Neutrophil (primary cell): ENCODE measurements around the gene FYN.

Experiments
- H3K27ac ChIP-seq: fragments of 200-600 bp; sonication (generic); 2 replicates; pipeline ENCODE4 v1.5.1; 2016; ENCODE audit warnings: mild to moderate bottlenecking, moderate library complexity
- H3K27me3 ChIP-seq: fragments of 200-600 bp; sonication (generic); 2 replicates; pipeline ENCODE4 v1.6.0; 2016; ENCODE audit warnings: mild to moderate bottlenecking
- H3K36me3 ChIP-seq: fragments of 200-600 bp; sonication (generic); 2 replicates; pipeline ENCODE4 v1.5.1; 2017
- H3K4me1 ChIP-seq, 2 experiments: fragments of 200-600 bp in 1 of 2; sonication (generic) in 1 of 2; 1 replicate in 1 of 2; 2 replicates in 1 of 2; pipeline versions ENCODE4 v1.5.1 to v1.6.1; 2013 to 2016; ENCODE audit warnings: low read depth in 1 of 2, low read length in 1 of 2, mild to moderate bottlenecking in 1 of 2, moderate library complexity in 1 of 2; ENCODE audit not compliant: control insufficient read depth in 1 of 2, insufficient read depth in 1 of 2
- H3K4me3 ChIP-seq, 2 experiments: fragments of 200-600 bp in 1 of 2; sonication (generic) in 1 of 2; 1 replicate in 1 of 2; 2 replicates in 1 of 2; pipeline ENCODE4 v1.5.1; 2013 to 2016; ENCODE audit warnings: low read depth in 1 of 2, low read length in 1 of 2, mild to moderate bottlenecking in 1 of 2, moderate library complexity in 1 of 2
- H3K9me3 ChIP-seq: fragments of 200-600 bp; sonication (generic); 2 replicates; pipeline ENCODE4 v1.5.1; 2016
- CTCF ChIP-seq: fragments of 200-600 bp; sonication (generic); IDR thresholded peaks from 2 replicates; pipeline ENCODE4 v1.5.1; 2016; ENCODE audit warnings: antibody characterized with exemption

Gene FYN

GRCh38 chr6:111803804-111804203 is 69.4 kb downstream of the FYN start:
- H3K4me3 ChIP-seq: no peak overlapping the region
- no peaks in the 10 kb centered on the region for H3K4me1 ChIP-seq
- TF ChIP-seq CTCF: no peak
- no peak overlapping the region for H3K27ac ChIP-seq
- H3K27me3 ChIP-seq: no peaks in the 10 kb centered on the region
- H3K36me3 ChIP-seq: no peaks in the 10 kb centered on the region
- no peaks in the 10 kb centered on the region for H3K9me3 ChIP-seq

- Histone ChIP-seq H3K27me3 (no peaks in the 10 kb centered on the region), H3K4me1 (no peaks in the 10 kb centered on the region), H3K9me3 (no peaks in the 10 kb centered on the region), H3K27ac (no peak overlapping the region), H3K36me3 (no peaks in the 10 kb centered on the region), H3K4me3 (no peak overlapping the region)
- no peak for TF ChIP-seq CTCF
Observed at GRCh38 chr6:111803371-111803770, 69.9 kb downstream of the FYN start.

GRCh38 chr6:111802720-111803330 is 70.4 kb downstream of the FYN start:
- no peaks in the 10 kb centered on the region for H3K4me1 ChIP-seq
- no peaks in the 10 kb centered on the region for H3K9me3 ChIP-seq
- H3K27ac ChIP-seq: no peak overlapping the region
- H3K4me3 ChIP-seq: no peak overlapping the region
- TF ChIP-seq CTCF: no peak
- no peaks in the 10 kb centered on the region for H3K27me3 ChIP-seq
- no peaks in the 10 kb centered on the region for H3K36me3 ChIP-seq

GRCh38 chr6:111802015-111802414 is 71.2 kb downstream of the FYN start:
- Histone ChIP-seq H3K27me3 (no peaks in the 10 kb centered on the region), H3K36me3 (no peaks in the 10 kb centered on the region), H3K4me1 (no peaks in the 10 kb centered on the region), H3K4me3 (no peak overlapping the region), H3K27ac (no peak overlapping the region), H3K9me3 (no peaks in the 10 kb centered on the region)
- no peak for TF ChIP-seq CTCF

GRCh38 chr6:111800821-111801220 is 72.4 kb downstream of the FYN start:
- H3K4me1 ChIP-seq: no peaks in the 10 kb centered on the region

More at GRCh38 chr6:111800821-111801220, 72.4 kb downstream of the FYN start:
- Histone ChIP-seq H3K9me3 (no peaks in the 10 kb centered on the region), H3K27ac (no peak overlapping the region), H3K27me3 (no peaks in the 10 kb centered on the region), H3K36me3 (no peaks in the 10 kb centered on the region), H3K4me3 (no peak overlapping the region)
- no peak for TF ChIP-seq CTCF
